WI38 (cell line): ENCODE measurements around the gene DOK5.

ENCODE experiments used
- H3K4me3 ChIP-seq: 2 replicates; pipeline ENCODE4 v1.5.1; 2011; ENCODE audit warnings: low read depth, mild to moderate bottlenecking, control low read depth, low read length
- CTCF ChIP-seq: IDR thresholded peaks from 2 replicates; pipeline ENCODE4 v1.5.1; 2012; ENCODE audit warnings: low read depth, mild to moderate bottlenecking, control low read depth, low read length

The DOK5 gene

GRCh38 chr20:54557806-54558590 is 82.6 kb downstream of the DOK5 start:
- no peak for TF ChIP-seq CTCF

GRCh38 chr20:54559890-54560289 is 84.5 kb downstream of the DOK5 start:
- no peak overlapping the region for H3K4me3 ChIP-seq
- no peak for TF ChIP-seq CTCF

More at GRCh38 chr20:54557806-54558590, 82.6 kb downstream of the DOK5 start:
- H3K4me3 ChIP-seq = no peak overlapping the region

GRCh38 chr20:54560357-54560756 is 85.0 kb downstream of the DOK5 start:
- no peak for TF ChIP-seq CTCF
- H3K4me3 ChIP-seq = no peak overlapping the region

- H3K4me3 ChIP-seq = no peak overlapping the region
- no peak for TF ChIP-seq CTCF
Observed at GRCh38 chr20:54565255-54565654, 89.9 kb downstream of the DOK5 start.

GRCh38 chr20:54566031-54566688 is 90.8 kb downstream of the DOK5 start:
- H3K4me3 ChIP-seq = no peak overlapping the region
- no peak for TF ChIP-seq CTCF

GRCh38 chr20:54570561-54570960 is 95.2 kb downstream of the DOK5 start:
- no peak for TF ChIP-seq CTCF
- H3K4me3 ChIP-seq = no peak overlapping the region

- no peak overlapping the region for H3K4me3 ChIP-seq
- TF ChIP-seq CTCF = no peak
Observed at GRCh38 chr20:54572665-54573435, 97.5 kb downstream of the DOK5 start.
